ENCODE results near the gene ZFYVE21. TPM values are rescaled to one million over a fixed set of nuclear protein-coding genes. Genes with fewer than 3 reads are reported as not detected.

The ZFYVE21 gene
- total and polyA plus RNA-seq, 2 donors: 49.6 to 210 TPM

DNA sequence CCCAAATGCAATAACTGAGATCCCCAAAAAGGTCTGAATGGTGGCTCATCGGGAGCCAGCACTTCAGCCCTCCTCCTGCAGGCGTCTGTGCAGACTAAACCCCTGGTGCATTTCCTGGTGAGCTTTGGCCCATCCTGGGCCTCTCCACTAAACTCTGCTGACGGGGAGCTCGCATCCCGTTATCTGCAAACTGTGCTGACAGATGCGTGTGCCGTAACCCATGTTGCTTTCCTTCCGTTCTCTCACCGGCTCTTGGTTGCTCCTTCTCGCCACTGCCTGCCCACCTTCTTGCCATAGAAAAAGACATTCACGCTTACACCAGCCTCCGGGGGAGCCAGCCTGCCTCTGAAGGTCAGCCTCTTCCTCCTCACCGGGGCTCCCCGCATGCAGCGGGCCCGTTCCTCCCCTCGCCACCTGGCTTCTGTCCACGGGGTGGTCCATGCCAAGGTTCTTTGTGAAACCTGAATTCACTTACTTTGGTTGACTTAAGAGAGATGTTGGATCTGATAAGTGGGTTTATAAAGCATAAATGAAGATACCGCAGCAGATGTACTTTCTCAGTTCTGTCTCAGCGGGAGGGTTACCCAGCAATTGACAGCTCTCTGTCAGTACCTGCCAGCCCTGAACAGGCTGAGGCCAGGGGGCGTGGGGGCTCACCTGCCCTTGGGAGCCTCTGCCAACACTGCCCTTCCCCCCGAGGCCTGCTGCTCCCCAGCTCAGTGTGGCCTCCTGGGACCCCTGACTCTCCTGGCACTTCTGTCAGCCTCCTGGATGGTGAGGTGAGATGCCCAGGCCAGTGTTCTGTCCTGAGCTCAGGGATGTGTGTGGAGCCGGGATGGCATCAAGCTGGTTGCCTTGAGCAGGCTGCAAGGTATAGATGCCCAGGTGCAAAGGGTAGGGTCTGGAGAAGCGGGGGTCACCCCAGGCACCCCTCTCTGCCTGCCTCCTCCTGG is 14.2 kb downstream of the ZFYVE21 start:
- no peak for DNase-seq (ENCODE audit: extremely low spot score)
- Histone ChIP-seq H3K4me3 (ENCODE audit: low read depth, low read length) (no peak overlapping the region), H3K4me1 (ENCODE audit: insufficient read depth) (no peaks in the 10 kb centered on the region), H3K36me3 (ENCODE audit: insufficient read depth) (peaks cover 2% of the 10 kb centered on the region), H3K27ac (ENCODE audit: low read depth) (peak overlapping the region; percentile 11)
- WGBS: 75% methylated on average over 24 of the region's 24 CpGs

DNA sequence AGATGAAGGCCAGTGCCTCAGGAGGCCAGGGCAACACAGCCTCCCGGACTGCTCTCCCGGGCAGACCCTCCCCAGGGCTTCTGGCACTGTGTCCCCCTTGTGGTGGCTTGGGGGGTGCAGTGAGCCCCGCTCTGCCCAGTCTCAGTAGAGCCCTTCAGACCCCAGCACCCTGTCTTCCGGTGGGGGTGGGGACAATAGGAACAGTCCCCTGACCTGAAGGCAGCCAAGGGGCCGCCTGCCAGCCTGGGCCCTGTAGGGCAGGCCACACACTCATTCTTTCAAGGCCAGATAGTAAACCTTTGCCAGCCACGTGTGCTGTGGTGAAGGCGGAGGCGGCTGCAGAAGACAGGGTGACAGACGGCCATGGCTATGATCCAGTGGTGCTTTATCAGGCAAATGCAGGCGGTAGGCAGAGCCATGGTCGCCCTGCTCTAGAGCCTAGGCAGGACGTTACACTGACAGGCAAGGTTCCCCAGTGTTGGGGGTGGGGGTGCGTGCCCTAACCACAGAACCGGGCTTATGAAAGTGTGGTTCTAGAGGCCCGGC is 15.0 kb downstream of the ZFYVE21 start:
- no peaks in the 10 kb centered on the region for H3K4me1 ChIP-seq (ENCODE audit: insufficient read depth)
- H3K36me3 ChIP-seq (ENCODE audit: insufficient read depth): peaks cover 2% of the 10 kb centered on the region
- DNase-seq (ENCODE audit: extremely low spot score): no peak
- H3K27ac ChIP-seq (ENCODE audit: low read depth): peak overlapping the region; percentile 1
- 74% methylated on average over 15 of the region's 15 CpGs for WGBS
- no peak overlapping the region for H3K4me3 ChIP-seq (ENCODE audit: low read depth, low read length)

DNA sequence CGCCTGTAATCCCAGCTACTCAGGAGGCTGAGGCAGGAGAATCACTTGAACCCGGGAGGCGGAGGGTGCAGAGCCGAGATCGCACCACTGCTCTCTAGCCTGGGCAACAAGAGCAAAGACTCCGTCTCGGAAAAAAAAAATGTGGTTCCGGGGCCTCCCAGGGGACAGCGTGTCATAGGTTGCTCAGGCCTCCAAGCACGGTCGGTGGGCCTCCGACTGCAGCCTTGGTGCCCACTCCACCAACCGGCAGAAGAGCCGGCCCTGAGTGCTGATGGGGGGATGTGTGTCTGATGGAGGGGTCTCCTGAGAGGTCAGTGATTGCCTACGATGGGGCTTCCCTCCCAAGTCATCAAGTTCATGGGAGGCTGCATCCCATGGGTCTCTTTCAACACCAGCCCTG is 15.9 kb downstream of the ZFYVE21 start:
- no peak for DNase-seq (ENCODE audit: extremely low spot score)
- no peaks in the 10 kb centered on the region for H3K4me1 ChIP-seq (ENCODE audit: insufficient read depth)
- no peak overlapping the region for H3K27ac ChIP-seq (ENCODE audit: low read depth)
- 93% methylated on average over 15 of the region's 15 CpGs for WGBS
- H3K4me3 ChIP-seq (ENCODE audit: low read depth, low read length): no peak overlapping the region
- peaks cover 2% of the 10 kb centered on the region for H3K36me3 ChIP-seq (ENCODE audit: insufficient read depth)

DNA sequence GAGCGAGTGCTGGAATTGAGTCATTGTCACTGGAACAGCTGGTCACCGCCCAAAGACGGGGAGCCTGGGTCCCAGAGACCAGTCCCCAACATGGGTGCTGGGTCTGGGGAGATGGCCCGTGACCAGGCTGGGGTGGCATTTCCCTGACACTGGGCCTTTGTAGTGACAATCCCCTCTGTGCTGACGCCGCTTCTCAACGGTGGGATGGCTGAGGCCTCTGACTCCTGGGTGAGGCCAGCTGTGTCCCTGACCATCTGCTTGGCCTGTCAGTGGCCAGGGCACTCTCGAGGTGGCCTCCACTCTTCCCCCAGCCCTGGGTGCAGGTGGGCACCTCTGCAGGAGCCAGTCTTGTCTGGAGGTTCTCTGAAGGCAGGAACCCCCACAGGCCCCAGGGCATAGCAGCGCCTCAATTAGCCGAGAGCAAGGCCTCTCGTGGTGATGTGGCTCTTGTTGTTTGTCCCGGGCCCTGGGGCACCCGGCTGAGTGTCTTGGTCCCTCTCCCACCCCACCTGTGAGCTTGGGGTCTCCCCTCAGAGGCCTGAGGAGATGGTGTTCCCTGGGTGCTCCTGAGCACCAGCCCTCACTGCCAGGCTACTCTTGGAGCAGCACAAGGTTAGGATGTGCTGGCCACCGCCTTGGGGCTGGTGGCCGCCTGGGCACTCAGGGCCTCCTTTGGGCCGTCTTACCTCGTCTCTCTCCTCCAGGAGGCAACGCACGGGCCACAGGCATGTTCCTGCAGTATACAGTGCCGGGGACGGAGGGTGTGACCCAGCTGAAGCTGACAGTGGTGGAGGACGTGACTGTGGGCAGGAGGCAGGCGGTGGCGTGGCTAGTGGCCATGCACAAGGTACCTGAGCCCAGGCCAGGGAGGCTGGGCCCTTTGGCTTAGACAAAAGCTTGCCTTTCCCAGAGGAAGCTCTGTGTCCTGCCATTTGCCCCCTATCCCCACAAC is 16.6 kb downstream of the ZFYVE21 start:
- Histone ChIP-seq H3K36me3 (ENCODE audit: insufficient read depth) (peaks cover 2% of the 10 kb centered on the region), H3K4me3 (ENCODE audit: low read depth, low read length) (no peak overlapping the region), H3K27ac (ENCODE audit: low read depth) (peak overlapping the region; percentile 12), H3K4me1 (ENCODE audit: insufficient read depth) (no peaks in the 10 kb centered on the region)
- DNase-seq (ENCODE audit: extremely low spot score): no peak
- WGBS: 91% methylated on average over 24 of the region's 24 CpGs

DNA sequence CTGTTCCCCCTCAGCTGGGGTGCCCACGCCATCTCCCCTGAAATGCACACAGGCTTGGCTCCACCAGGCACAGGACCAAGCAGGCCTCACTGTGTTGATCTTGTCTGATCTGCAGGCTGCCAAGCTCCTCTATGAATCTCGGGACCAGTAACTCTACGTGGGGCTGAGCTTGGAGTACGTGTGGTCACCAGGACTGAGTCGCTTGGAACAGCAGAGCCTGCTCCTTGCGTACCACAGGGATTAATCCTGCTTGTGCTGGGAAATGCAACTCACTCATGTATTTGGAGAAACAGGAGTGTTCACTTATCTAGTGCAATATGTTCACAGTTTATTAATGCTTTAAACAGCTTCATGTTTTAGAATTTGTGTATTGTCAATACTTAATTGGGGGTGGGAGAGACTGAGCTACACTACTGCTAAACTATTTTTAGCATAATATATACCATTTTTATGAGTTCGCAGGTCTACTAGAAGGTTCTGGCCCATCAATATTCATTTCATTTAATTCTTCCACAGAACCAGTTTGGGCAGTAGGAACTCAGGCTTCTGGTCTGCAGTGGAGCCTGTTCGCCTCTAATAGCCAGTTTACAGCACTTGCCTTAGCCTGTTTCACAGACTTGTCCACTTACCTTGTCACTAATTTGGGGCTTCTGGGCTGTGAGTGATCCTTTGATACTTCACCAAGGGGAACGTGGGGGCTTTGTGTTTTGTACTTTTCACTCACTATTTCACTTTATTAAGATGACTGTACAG is 17.4 kb downstream of the ZFYVE21 start:
- WGBS: 70% methylated on average over 9 of the region's 9 CpGs
- DNase-seq (ENCODE audit: extremely low spot score): no peak
- Histone ChIP-seq H3K4me1 (ENCODE audit: insufficient read depth) (no peaks in the 10 kb centered on the region), H3K27ac (ENCODE audit: low read depth) (no peak overlapping the region), H3K4me3 (ENCODE audit: low read depth, low read length) (no peak overlapping the region), H3K36me3 (ENCODE audit: insufficient read depth) (peaks cover 2% of the 10 kb centered on the region)

DNA sequence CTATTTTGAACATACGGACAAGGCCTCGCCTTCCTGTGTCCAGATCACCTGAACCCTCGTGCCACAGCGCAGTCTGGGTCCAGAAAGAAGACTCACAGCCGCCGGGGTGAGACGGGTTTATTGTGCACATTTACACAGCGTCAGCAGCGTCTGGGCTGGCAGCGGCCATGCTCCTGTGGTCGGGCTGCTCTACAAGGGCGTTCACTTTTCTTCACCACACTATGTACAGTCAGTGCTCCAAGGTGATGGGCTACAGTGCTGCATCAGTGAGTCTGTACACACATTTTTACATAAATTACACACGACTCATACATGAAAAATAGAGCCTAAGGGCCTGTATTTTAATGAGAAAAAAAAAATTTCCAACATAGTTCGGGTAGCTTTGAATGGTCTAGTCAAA is 18.0 kb downstream of the ZFYVE21 start:
- DNase-seq (ENCODE audit: extremely low spot score): no peak

DNA sequence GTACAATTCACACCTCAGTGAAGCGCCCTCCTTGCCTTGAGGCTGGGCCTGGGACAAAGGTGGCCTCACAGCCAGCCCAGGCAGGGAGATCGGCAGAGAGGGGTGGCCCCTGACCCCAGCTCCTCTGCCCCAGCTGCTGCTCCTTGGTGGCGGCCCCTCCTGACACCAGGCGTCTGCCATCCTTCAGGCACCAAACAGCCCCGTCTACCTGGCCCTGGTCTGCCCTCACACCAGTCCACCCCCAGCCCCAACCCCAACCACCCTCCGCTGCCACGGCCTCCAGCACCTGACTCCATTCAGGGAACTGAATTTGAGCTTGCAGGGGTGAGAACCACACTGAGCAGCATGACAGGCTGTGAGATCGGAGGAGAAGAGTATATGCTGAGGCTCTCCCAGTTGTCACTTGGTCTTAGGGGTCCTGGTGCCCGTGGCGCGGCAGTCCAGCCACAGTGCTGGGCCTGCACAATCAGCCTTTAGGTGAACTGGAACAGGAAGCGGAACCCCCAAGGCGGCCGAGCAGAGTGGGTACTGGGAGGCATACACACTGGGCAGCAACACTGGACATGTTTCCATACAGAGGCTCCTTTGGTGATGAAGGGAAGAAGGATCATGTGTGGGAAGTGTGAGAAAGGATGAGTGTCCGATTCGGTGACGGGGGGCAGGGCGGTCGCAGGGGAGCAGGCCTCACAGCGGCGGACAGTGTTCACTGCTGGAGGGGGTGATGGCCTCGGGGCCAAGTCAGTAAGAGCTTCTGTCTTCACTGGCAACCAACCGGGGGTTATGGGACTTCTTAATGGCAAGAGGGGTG is 18.7 kb downstream of the ZFYVE21 start:
- peak overlapping the region; percentile 38 for H3K27ac ChIP-seq (ENCODE audit: low read depth)
- no peak for DNase-seq (ENCODE audit: extremely low spot score)
- no peak overlapping the region for H3K4me3 ChIP-seq (ENCODE audit: low read depth, low read length)
- peaks cover 2% of the 10 kb centered on the region for H3K36me3 ChIP-seq (ENCODE audit: insufficient read depth)
- no peaks in the 10 kb centered on the region for H3K4me1 ChIP-seq (ENCODE audit: insufficient read depth)
- 89% methylated on average over 23 of the region's 23 CpGs for WGBS

More for the DNA sequence above, 18.0 kb downstream of the ZFYVE21 start:
- H3K36me3 ChIP-seq (ENCODE audit: insufficient read depth): peaks cover 2% of the 10 kb centered on the region
- H3K4me1 ChIP-seq (ENCODE audit: insufficient read depth): no peaks in the 10 kb centered on the region
- WGBS: 83% methylated on average over 14 of the region's 14 CpGs
- no peak overlapping the region for H3K4me3 ChIP-seq (ENCODE audit: low read depth, low read length)
- no peak overlapping the region for H3K27ac ChIP-seq (ENCODE audit: low read depth)

DNA sequence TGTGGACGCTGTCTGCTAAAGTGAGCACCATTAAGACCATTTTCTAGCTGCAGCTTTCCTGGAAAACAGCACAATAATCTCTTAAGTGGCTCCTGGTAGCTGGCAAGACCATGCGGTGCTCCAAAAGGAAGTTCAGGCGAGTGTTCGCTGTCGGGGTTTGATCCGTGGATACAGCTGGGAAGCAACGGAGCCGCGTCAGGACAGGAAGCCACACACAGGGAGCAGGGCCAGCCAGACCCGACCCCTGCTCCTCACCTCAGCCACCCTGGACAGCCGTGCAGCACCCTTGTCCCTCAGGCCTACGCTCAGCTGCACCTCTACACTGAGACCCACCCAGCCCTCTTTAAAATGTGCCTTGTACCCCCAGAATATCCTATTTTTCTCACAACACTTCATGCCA is 19.4 kb downstream of the ZFYVE21 start:
- DNase-seq (ENCODE audit: extremely low spot score): no peak
- WGBS: 60% methylated on average over 12 of the region's 12 CpGs
- Histone ChIP-seq H3K4me1 (ENCODE audit: insufficient read depth) (no peaks in the 10 kb centered on the region), H3K4me3 (ENCODE audit: low read depth, low read length) (no peak overlapping the region), H3K27ac (ENCODE audit: low read depth) (peak overlapping the region; percentile 38), H3K36me3 (ENCODE audit: insufficient read depth) (no peaks in the 10 kb centered on the region)

DNA sequence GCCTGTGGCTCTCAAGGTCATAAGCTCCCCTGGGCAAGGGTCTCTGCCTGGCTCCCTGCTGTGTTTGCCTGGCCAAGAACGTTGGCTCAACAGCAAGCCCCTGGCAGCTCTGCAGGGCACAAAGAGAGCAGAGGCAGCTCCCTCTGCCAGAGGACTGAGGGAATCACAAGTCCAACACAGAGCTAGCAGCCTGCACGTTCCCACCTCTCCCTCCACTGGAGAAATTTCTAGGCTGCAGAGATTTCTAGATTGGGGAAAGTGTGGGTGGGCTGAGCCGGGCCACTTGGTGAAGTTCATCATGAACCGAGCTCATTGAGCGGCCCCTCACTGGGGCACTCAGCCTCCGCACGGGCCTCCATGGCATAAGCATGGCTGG is 19.8 kb downstream of the ZFYVE21 start:
- WGBS: 60% methylated on average over 7 of the region's 7 CpGs

DNA sequence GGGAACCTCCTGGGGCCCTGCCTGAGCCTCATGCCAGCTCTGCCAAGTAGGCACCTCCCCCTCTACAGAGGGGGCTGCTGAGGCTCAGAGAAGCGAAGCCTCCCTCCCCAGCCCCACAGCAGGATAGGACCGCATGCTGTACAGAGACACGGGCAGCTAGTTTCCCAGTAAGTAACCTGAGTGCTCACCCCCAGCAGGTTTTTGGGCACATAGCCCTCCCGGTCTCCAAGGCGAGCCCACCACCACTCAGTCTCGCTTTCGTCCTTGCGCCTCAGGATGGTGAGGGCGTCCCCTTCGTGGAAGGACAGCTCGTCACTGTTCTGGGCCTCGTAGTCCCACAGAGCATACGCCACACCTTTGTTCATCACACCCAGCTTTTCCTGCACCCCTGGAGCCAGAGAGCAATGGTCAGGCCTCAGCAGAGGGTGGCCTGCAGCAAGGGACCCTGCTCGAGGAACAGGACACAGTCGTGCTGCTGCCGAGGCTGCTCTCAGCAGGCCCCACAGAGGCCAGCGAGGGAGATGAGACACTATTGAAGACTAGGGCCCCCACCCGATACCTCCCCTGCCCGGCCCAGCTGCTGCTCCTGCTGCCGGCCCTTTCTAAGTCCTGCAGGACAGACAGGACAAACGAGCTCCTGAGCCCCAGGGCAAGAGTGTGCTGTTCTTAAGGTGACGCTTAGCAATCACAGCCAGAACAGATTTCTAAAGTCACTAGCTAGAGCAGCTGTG is 20.4 kb downstream of the ZFYVE21 start:
- Histone ChIP-seq H3K4me3 (ENCODE audit: low read depth, low read length) (no peak overlapping the region), H3K27ac (ENCODE audit: low read depth) (peak overlapping the region; percentile 77), H3K4me1 (ENCODE audit: insufficient read depth) (no peaks in the 10 kb centered on the region), H3K36me3 (ENCODE audit: insufficient read depth) (no peaks in the 10 kb centered on the region)
- no peak for DNase-seq (ENCODE audit: extremely low spot score)
- WGBS: 80% methylated on average over 22 of the region's 22 CpGs

More for the DNA sequence above, 19.8 kb downstream of the ZFYVE21 start:
- Histone ChIP-seq H3K4me3 (ENCODE audit: low read depth, low read length) (no peak overlapping the region), H3K4me1 (ENCODE audit: insufficient read depth) (no peaks in the 10 kb centered on the region), H3K36me3 (ENCODE audit: insufficient read depth) (no peaks in the 10 kb centered on the region), H3K27ac (ENCODE audit: low read depth) (peak overlapping the region; percentile 77)
- no peak for DNase-seq (ENCODE audit: extremely low spot score)

DNA sequence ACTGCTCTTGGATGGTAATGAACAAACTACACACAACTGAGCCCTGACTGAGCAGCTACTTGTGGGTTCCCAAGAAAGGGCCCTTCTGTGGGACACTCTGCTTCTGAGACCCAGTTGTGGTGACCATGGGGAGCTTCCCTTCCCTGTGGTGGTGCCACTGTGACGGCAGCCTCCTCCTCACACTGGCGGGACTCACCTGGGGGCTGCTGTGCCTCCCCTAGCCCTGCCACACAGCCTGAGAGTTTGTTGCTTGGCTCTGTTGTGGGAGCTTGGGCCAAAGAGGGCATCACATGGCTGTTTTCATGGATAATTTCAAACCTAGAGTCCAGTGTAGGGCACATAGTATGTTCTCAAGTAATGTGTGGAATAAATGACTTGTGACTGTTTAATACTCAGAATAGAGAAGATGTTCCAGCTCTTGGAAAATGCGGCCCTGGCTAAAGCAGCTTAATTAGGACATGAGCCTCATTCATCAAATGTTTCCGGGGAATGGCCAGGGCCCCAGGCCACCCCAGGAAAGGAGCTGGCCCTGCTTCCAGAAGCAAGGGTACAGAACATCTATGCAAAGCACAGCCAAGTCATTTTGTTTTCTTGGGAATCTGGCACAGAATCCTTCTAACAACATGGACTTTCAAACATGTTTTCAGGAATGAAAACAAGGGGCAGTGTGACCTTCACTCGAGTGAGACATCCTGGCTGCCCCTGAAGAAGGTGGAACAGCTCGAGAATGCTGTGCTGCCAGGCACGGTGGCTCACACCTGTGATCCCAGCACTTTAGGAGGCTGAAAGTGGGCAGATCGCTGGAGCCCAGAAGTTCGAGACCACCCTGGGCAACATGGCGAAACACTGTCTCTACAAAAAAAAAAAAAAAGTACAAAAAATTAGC is 21.2 kb downstream of the ZFYVE21 start:
- no peaks in the 10 kb centered on the region for H3K36me3 ChIP-seq (ENCODE audit: insufficient read depth)
- WGBS: 81% methylated on average over 10 of the region's 10 CpGs
- H3K4me1 ChIP-seq (ENCODE audit: insufficient read depth): no peaks in the 10 kb centered on the region
- H3K4me3 ChIP-seq (ENCODE audit: low read depth, low read length): no peak overlapping the region
- peak overlapping the region; percentile 77 for H3K27ac ChIP-seq (ENCODE audit: low read depth)
- no peak for DNase-seq (ENCODE audit: extremely low spot score)

Measured in urinary bladder (tissue), 4 donors.